Small intestine (tissue), 7 donors: ENCODE data around the gene GRIK4. TPM values are rescaled to one million over a fixed set of nuclear protein-coding genes. Genes with fewer than 3 reads are reported as not detected.

Source experiments
- DNase-seq, 2 donors: peaks; one replicate each; pipeline versions ENCODE4 v3.0.0 to v3.0.0-alpha.2; 2013
- FAIRE-seq: peaks from 2 replicates; lab custom pipeline; 2012; peaks lifted over from hg19 to GRCh38; lab: Jason Lieb, UNC
- H3K27ac ChIP-seq, 3 donors: one replicate each; pipeline ENCODE4 v1.5.1; 2013; ENCODE audit warnings: low read length in 2 of 3, mild to moderate bottlenecking in 2 of 3, control low read depth in 1 of 3, inconsistent platforms in 1 of 3, low read depth in 1 of 3, moderate library complexity in 1 of 3
- H3K27me3 ChIP-seq, 3 donors: one replicate each; pipeline ENCODE4 v1.6.1; 2013; ENCODE audit warnings: low read length in 3 of 3, inconsistent platforms in 1 of 3; ENCODE audit not compliant: control insufficient read depth in 3 of 3, insufficient read depth in 3 of 3
- H3K36me3 ChIP-seq, 3 donors: one replicate each; pipeline ENCODE4 v1.6.1; 2013; ENCODE audit warnings: low read length in 3 of 3, inconsistent platforms in 1 of 3, low read depth in 1 of 3, mild to moderate bottlenecking in 1 of 3, moderate library complexity in 1 of 3; ENCODE audit not compliant: control insufficient read depth in 3 of 3, insufficient read depth in 2 of 3
- H3K4me1 ChIP-seq, 3 donors: one replicate each; pipeline ENCODE4 v1.6.1; 2013; ENCODE audit warnings: low read length in 2 of 3, inconsistent platforms in 1 of 3, low read depth in 1 of 3, mild to moderate bottlenecking in 1 of 3, moderate library complexity in 1 of 3; ENCODE audit not compliant: control insufficient read depth in 3 of 3, insufficient read depth in 2 of 3
- H3K4me3 ChIP-seq, 3 donors: one replicate each; pipeline ENCODE4 v1.5.1; 2013; ENCODE audit warnings: low read length in 3 of 3, control low read depth in 1 of 3, inconsistent platforms in 1 of 3, low read depth in 1 of 3, mild to moderate bottlenecking in 1 of 3, moderate library complexity in 1 of 3
- H3K9me3 ChIP-seq, 2 donors: one replicate each; pipeline ENCODE4 v1.6.1; 2013; ENCODE audit warnings: low read depth in 1 of 2, low read length in 1 of 2; ENCODE audit not compliant: control insufficient read depth in 2 of 2, insufficient read depth in 1 of 2
- WGBS, 3 donors: extraction: QIAGEN DNeasy Blood & Tissue Kit; methylation state at CpG; one replicate each; pipeline ENCODE4 v1.1.7; 2013; 5-methylcytosine and 5-hydroxymethylcytosine counted together
- polyA plus RNA-seq, 4 donors: library from polyadenylated mRNA; stranded (reverse) in 3 of 4; unstranded in 1 of 4; fragments of 200-250 nt in 3 of 4; fragments of 120-200 nt in 1 of 4; gene quantifications; one replicate each; pipeline versions ENCODE4 v1.2.1 to v1.2.3, GENCODE V29; 2013
- donor health status: healthy with polysubstance abuse.
- donor health status: control.
- donor health status: control.
- donor health status: Bipolar disorder and iron deficiency.
- donor health status: healthy.

GRIK4 gene
- polyA plus RNA-seq, 4 donors = 0.15 to 1.4 (median 0.27) TPM; not detected in 1

DNA sequence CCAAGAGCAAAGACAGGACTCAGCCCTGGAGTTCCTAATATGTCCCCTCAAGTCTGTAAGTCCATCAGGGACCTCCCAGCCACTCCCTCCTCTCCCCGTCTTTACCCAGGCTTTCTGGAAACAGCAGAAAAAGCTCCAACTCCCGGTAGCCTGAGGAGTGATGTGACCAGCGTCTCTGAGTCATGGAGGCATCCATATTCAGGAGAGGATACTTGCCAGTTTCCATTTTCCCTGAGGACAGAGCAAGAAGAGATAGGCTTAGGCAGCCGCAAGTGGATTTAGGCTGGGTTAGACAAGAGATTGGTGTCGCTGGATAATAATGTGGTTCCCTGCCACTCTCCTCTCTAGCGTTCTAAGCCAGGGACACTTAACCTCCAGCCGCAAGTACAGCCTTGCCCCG is 206.6 kb downstream of the GRIK4 start:
- peaks cover 0 to 4% (median 0%) of the 10 kb centered on the region in 3 donors for H3K4me1 ChIP-seq
- no peak for FAIRE-seq
- no peak overlapping the region for H3K27ac ChIP-seq
- no peaks in the 10 kb centered on the region for H3K27me3 ChIP-seq
- 90 to 91% (median 90%) methylated on average over 8 of the region's 8 CpGs for WGBS, 3 donors
- no peak overlapping the region for H3K4me3 ChIP-seq
- H3K36me3 ChIP-seq = no peaks in the 10 kb centered on the region
- DNase-seq = no peak
- no peaks in the 10 kb centered on the region for H3K9me3 ChIP-seq

DNA sequence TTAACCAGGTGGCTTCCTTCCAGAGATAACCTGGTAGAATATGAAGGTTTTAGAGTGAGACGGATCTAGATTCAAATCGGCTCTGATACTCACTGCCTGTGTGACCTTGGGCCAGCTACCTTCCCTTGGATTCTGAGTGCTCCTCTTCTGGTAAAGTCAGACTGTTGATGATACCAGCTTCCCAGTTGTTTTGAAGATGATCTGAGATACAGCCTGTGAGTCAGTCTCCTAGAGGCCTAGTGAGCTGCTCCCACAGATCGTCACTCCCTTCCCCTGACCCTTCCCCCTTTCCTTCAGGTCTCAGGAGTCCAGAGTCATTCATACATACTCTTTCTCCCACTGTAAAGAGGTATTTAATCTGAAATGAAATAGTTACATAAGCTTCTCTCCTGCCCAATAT is 207.8 kb downstream of the GRIK4 start:
- Histone ChIP-seq H3K27me3 (no peaks in the 10 kb centered on the region), H3K4me3 (no peak overlapping the region), H3K27ac (no peak overlapping the region), H3K36me3 (no peaks in the 10 kb centered on the region), H3K9me3 (no peaks in the 10 kb centered on the region), H3K4me1 (no peaks in the 10 kb centered on the region)
- DNase-seq (no peak), FAIRE-seq (no peak)
- 19 to 57% (median 39%) methylated on average over 3 of the region's 3 CpGs for WGBS, 3 donors

DNA sequence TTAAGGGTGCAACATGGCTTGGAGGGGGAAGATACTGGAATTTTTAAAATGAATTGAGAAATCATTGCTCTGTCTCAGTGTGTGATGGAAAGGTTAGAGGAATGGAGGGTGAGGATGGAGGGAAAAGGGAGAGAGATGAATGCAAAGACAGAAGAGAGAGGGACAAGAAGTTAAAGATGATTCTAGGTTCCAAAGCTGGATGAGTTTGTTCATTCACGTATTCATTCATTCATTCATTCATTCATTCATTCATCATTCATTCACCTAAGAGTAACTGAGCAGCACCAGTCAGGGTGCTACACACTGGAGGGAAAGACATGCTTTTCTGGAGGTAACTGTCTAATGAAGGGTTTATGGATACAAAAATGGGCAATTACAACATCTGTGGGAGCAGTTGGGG is 209.2 kb downstream of the GRIK4 start:
- no peak overlapping the region for H3K27ac ChIP-seq
- H3K4me3 ChIP-seq = no peak overlapping the region
- H3K27me3 ChIP-seq = no peaks in the 10 kb centered on the region
- WGBS, 3 donors = 75 to 86% (median 84%) methylated on average over 1 of the region's 1 CpG
- FAIRE-seq = no peak
- no peaks in the 10 kb centered on the region for H3K36me3 ChIP-seq
- no peaks in the 10 kb centered on the region for H3K4me1 ChIP-seq
- no peak for DNase-seq
- peaks cover 0 to 2% of the 10 kb centered on the region in 2 donors for H3K9me3 ChIP-seq

DNA sequence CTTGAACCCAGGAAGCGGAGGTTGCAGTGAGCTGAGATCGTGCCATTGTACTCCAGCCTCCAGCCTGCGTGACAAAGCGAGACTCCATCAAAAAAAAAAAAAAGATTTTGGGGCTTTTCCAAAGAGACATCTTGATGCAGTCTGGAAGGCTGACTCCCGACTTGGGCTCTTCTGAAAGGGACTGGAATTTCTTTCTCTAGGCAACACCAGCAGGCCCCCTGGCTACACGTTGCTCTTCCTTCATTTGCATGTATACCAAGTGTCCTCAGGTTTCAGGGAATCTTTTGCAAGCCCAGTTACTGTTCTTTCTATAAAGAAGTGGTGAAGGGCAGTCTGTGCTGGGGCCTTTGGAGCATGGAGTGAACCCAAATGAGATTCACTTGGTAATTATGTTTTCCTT is 211.0 kb downstream of the GRIK4 start:
- no peak for FAIRE-seq
- Histone ChIP-seq H3K9me3 (peaks cover 0 to 13% of the 10 kb centered on the region in 2 donors), H3K4me1 (no peaks in the 10 kb centered on the region), H3K4me3 (no peak overlapping the region), H3K27me3 (peaks cover 0 to 2% (median 0%) of the 10 kb centered on the region in 3 donors), H3K36me3 (no peaks in the 10 kb centered on the region), H3K27ac (no peak overlapping the region)
- WGBS, 3 donors = 56 to 81% (median 74%) methylated on average over 6 of the region's 6 CpGs
- no peak for DNase-seq

DNA sequence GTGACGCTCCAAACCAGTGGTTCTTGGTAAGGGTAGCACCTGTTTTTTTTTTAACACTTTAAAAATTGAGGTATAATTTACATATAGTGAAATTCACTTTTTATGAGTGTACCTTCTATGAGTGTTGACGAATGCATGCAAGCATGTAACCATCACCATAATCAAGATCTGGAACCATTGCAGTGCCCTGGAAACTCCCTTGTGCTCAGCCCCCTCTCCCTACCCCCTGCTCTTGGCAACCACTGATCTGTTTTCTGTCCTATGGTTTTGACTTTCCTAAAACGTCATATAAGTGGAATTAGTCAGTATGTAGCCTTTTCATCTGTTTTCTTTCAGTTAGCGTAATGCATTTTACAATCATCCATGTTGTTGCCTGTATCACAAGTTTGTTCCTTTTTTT is 212.2 kb downstream of the GRIK4 start:
- no peak for FAIRE-seq
- Histone ChIP-seq H3K36me3 (no peaks in the 10 kb centered on the region), H3K4me1 (no peaks in the 10 kb centered on the region), H3K27me3 (peaks cover 0 to 2% (median 0%) of the 10 kb centered on the region in 3 donors), H3K9me3 (peaks cover 0 to 13% of the 10 kb centered on the region in 2 donors), H3K4me3 (no peak overlapping the region), H3K27ac (no peak overlapping the region)
- 83 to 89% (median 87%) methylated on average over 4 of the region's 4 CpGs for WGBS, 3 donors
- no peak for DNase-seq

DNA sequence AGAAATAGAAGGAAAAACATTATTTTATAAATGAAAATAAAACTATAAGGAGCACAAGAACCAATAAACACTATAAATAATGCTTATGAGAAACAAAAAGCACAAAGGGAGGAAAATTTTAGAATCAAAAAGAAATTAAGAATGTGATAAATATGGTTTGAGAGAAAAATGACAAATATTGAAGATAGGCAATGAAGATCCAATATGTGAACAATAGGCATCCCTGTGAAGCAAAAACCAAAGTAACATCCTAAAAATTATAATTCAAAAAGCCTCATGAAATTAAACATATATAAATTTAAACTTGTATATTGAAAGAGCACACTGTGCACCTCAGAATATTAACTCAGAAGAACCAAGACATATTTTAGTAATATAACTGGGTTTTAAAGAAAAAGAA is 216.2 kb downstream of the GRIK4 start:
- FAIRE-seq = no peak
- Histone ChIP-seq H3K36me3 (no peaks in the 10 kb centered on the region), H3K9me3 (peaks cover 0 to 13% of the 10 kb centered on the region in 2 donors), H3K27me3 (peaks cover 0 to 2% (median 0%) of the 10 kb centered on the region in 3 donors), H3K4me3 (no peak overlapping the region), H3K4me1 (no peaks in the 10 kb centered on the region), H3K27ac (no peak overlapping the region)
- DNase-seq = no peak

DNA sequence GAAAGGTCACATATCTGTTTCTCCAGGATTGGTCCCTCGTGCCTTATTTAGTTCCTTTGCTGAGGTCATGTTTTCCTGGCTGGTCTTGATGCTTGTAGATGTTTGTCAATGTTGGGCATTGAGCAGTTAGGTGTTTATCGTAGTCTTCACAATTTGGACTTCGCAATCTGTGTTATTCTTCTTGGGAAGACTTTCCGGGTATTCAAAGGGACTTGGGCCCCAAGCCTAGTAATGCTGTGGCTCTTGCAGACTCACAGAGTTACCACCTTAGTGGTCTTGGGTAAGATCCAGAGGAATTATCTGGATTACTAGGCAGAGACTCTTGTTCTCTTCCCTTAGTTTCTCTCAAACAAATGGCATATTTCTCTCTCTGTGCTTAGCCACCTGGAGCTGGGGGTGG is 223.5 kb downstream of the GRIK4 start:
- FAIRE-seq (no peak), DNase-seq (no peak)
- no peaks in the 10 kb centered on the region for H3K36me3 ChIP-seq
- H3K27me3 ChIP-seq = no peaks in the 10 kb centered on the region
- H3K4me1 ChIP-seq = no peaks in the 10 kb centered on the region
- no peak overlapping the region for H3K27ac ChIP-seq
- H3K9me3 ChIP-seq = no peaks in the 10 kb centered on the region
- H3K4me3 ChIP-seq = no peak overlapping the region
- WGBS, 3 donors = 59 to 74% (median 67%) methylated on average over 4 of the region's 4 CpGs

DNA sequence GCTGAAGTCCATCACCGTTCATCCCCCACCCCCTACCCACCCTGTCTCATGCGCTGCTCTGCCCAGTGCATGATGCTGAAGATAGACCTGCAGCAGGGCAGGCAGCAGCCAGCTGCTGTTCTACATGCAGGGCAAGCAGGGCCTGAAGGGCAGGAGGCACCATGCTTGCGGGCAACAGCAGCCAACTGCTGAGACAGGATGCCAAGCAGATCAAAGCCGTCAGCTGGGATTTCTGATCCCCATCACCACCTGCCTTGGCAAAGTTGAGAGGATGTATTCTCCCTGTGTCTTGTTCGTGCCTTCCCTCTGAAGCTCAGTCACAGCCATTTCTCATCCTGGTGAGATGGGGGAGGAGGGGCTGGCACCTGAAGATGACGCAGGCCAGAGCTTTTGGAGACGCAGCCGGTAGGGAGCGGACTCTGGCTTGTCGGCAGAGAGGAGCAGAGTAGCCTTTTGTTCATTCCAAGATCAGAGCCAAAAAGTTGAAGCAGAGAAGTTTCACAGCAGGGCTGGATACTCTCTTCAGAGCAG is 227.0 kb downstream of the GRIK4 start:
- Histone ChIP-seq H3K9me3 (no peaks in the 10 kb centered on the region), H3K27ac (no peak overlapping the region), H3K27me3 (no peaks in the 10 kb centered on the region), H3K4me3 (no peak overlapping the region), H3K4me1 (no peaks in the 10 kb centered on the region), H3K36me3 (no peaks in the 10 kb centered on the region)
- DNase-seq (no peak), FAIRE-seq (no peak)
- 78 to 87% (median 84%) methylated on average over 10 of the region's 10 CpGs for WGBS, 3 donors

DNA sequence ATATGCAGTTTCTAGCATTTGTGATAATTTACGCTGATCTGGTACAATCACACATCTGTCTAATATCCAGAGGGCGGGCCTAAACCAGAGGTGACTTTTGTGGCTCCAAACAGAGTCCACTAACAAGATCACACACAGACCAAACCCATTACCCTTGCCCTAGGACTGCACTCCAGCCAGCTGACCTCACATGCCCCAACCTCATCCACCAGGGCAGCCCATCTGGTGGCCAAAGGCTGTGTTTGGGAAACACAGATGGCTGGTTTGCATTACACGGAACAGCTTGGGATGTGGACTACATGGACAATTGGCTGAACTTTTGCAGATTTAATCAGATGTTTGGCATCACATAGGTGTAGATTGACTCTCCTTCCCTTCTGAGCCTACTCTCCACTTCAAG is 228.2 kb downstream of the GRIK4 start:
- H3K36me3 ChIP-seq = no peaks in the 10 kb centered on the region
- WGBS, 3 donors = 58 to 69% (median 60%) methylated on average over 3 of the region's 3 CpGs

More for the DNA sequence above, 228.2 kb downstream of the GRIK4 start:
- no peak for FAIRE-seq
- Histone ChIP-seq H3K4me3 (no peak overlapping the region), H3K27me3 (no peaks in the 10 kb centered on the region), H3K4me1 (no peaks in the 10 kb centered on the region), H3K27ac (no peak overlapping the region), H3K9me3 (no peaks in the 10 kb centered on the region)
- DNase-seq = no peak
